Activated CD8-positive, alpha-beta memory T cell treated with anti-CD3 and anti-CD28 coated beads, Interleukin-2, amount 50 U/mL, for 4 hours (primary cell): Measurements from ENCODE around the gene CRACR2B.

Source experiments
- DNase-seq: peaks from one replicate; pipeline ENCODE4 v3.0.0-alpha.2; 2020

Gene CRACR2B

GRCh38 chr11:827897-828192 lies at the start of gene CRACR2B:
Gene CRACR2B (plus strand): TSS chr11:827919. CDS start chr11:828608, 689 bp downstream.
- no peak for DNase-seq

- DNase-seq = no peak
Observed at GRCh38 chr11:778976-779954, 48.5 kb upstream of the CRACR2B start.

- DNase-seq = no peak
Observed at GRCh38 chr11:779955-780532, 47.7 kb upstream of the CRACR2B start.

- no peak for DNase-seq
Observed at GRCh38 chr11:782264-783174, 45.2 kb upstream of the CRACR2B start.

- DNase-seq = no peak
Observed at GRCh38 chr11:783581-784015, 44.1 kb upstream of the CRACR2B start.

- DNase-seq = no peak
Observed at GRCh38 chr11:786235-787083, 41.3 kb upstream of the CRACR2B start.

GRCh38 chr11:787084-787675 lies 40.5 kb upstream of the CRACR2B start:
- DNase-seq = no peak

- no peak for DNase-seq
Observed at GRCh38 chr11:788009-788640, 39.6 kb upstream of the CRACR2B start.

- DNase-seq = no peak
Observed at GRCh38 chr11:788953-789940, 38.5 kb upstream of the CRACR2B start.

GRCh38 chr11:789943-790342 lies 37.8 kb upstream of the CRACR2B start, which contains the start of gene CEND1:
Gene CEND1 (minus strand): TSS chr11:790090. CDS start chr11:788576, 1,514 bp downstream.
- peak; percentile 43 for DNase-seq

- no peak for DNase-seq
Observed at GRCh38 chr11:790721-791564, 36.8 kb upstream of the CRACR2B start.

GRCh38 chr11:791658-792534 lies 35.8 kb upstream of the CRACR2B start:
- no peak for DNase-seq

- DNase-seq = no peak
Observed at GRCh38 chr11:792535-792821, 35.2 kb upstream of the CRACR2B start.

GRCh38 chr11:792873-793272 lies 34.8 kb upstream of the CRACR2B start:
- DNase-seq = no peak

- DNase-seq = no peak
Observed at GRCh38 chr11:793556-793955, 34.2 kb upstream of the CRACR2B start.

GRCh38 chr11:794013-794765 lies 33.5 kb upstream of the CRACR2B start:
- no peak for DNase-seq
